LNCaP clone FGC (cell line): ENCODE results near the gene RNF213.
"Not testable (repeated sequence)": the region's sequence is repeated elsewhere in the genome, so short reads cannot be mapped to it uniquely, and the experiment has no call there.

Experiments
- DNase-seq: peaks from one replicate; pipeline ENCODE4 v3.0.0-alpha.2; 2011; ENCODE audit warnings: low read depth
- H3K4me3 ChIP-seq: 2 replicates; pipeline ENCODE4 v1.5.1; 2011; ENCODE audit warnings: mild to moderate bottlenecking, low read depth, low read length, control low read depth
- TF ChIP-seq, protein P1 (sequence below): IDR thresholded peaks from 2 replicates; pipeline ENCODE4 v1.5.1; 2012; ENCODE audit warnings: mild to moderate bottlenecking; ENCODE audit not compliant: control insufficient read depth, insufficient read depth; ENCODE audit errors: extremely low read depth

Gene RNF213

DNA sequence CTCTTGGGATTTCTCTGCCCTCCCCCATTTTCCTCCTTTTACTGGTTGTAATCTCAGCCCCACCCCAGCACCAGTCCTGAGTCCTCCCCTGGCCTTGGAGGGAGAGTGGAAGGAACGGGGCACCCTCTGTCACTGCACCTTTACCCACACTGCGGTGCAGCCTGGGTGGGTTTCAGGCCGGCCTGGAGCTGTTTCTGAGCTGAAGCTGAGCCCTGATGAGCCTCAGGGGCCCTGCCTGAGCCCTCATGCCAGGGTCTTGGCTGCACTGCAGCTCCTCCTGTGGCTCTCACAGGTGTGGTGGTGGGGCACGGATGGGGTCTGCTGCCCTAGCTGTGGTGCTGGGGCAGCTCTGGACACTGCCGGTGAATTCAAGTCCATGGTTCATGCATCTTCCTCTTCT is 34.5 kb downstream of the RNF213 start:
- no peak overlapping the region for H3K4me3 ChIP-seq
- no peak for DNase-seq
- TF ChIP-seq, protein P1, sequence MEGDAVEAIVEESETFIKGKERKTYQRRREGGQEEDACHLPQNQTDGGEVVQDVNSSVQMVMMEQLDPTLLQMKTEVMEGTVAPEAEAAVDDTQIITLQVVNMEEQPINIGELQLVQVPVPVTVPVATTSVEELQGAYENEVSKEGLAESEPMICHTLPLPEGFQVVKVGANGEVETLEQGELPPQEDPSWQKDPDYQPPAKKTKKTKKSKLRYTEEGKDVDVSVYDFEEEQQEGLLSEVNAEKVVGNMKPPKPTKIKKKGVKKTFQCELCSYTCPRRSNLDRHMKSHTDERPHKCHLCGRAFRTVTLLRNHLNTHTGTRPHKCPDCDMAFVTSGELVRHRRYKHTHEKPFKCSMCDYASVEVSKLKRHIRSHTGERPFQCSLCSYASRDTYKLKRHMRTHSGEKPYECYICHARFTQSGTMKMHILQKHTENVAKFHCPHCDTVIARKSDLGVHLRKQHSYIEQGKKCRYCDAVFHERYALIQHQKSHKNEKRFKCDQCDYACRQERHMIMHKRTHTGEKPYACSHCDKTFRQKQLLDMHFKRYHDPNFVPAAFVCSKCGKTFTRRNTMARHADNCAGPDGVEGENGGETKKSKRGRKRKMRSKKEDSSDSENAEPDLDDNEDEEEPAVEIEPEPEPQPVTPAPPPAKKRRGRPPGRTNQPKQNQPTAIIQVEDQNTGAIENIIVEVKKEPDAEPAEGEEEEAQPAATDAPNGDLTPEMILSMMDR: no peak

DNA sequence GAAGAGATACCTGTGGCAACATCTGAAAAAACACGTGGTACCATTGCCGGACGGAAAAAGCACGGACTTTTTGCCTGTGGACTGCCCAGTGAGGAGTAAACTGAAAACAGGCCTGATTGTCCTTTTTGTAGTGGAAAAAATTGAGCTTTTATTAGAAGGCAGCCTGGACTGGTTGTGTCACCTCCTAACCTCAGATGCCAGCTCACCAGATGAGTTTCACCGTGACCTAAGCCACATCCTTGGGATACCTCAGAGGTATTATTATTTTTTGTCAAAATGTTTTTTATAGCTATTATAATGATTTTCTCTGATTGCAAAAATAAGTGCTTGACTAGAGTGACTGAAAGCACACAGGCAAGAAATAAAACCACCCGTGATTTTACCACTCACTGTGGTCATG is 34.9 kb downstream of the RNF213 start:
- no peak for DNase-seq
- H3K4me3 ChIP-seq: no peak overlapping the region
- TF ChIP-seq, protein P1: no peak

DNA sequence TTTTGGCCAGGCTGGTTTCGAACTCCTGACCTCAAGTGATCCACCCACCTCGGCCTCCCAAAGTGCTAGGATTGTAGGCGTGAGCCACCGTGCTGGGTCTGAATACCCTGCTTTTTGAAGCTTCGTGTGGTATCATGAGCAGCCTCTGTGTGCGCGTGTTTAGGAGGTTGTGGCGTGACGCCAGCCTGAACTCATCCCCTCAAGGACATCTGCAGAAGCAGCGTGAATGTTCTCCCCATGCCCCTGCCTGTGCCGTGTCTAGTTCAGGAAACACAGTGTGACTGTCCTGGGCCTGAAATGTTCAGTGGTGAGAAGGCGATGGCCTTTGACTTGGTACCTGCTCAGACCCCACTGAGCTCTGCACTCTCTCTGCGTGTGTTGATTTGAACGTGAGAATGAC is 35.6 kb downstream of the RNF213 start:
- H3K4me3 ChIP-seq: no peak overlapping the region
- TF ChIP-seq, protein P1: no peak
- no peak for DNase-seq

DNA sequence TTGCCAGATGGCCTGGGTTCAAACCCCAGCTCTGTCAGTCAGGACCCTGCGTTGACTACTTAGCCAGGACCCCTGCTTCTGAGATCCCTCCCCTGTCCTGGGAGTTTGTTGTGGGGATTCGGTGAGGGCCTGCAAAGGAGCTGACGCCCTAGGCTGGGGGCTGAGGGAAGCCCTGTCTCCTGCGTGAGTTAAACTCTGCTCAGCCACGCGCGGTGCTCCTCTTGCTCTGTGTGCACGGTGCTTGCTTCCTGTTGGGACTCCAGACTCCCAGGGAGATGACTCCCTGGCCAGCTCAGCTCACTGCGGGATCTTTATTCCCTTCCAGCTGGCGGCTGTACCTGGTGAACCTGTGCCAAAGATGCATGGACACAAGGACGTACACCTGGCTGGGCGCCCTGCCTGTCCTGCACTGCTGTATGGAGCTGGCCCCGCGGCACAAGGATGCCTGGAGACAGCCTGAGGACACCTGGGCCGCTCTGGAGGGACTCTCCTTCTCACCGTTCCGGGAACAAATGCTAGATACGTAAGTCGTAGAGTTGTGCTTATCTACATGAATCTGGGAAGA is 37.4 kb downstream of the RNF213 start:
- TF ChIP-seq, protein P1: no peak
- DNase-seq: peak; percentile 99
- no peak overlapping the region for H3K4me3 ChIP-seq

DNA sequence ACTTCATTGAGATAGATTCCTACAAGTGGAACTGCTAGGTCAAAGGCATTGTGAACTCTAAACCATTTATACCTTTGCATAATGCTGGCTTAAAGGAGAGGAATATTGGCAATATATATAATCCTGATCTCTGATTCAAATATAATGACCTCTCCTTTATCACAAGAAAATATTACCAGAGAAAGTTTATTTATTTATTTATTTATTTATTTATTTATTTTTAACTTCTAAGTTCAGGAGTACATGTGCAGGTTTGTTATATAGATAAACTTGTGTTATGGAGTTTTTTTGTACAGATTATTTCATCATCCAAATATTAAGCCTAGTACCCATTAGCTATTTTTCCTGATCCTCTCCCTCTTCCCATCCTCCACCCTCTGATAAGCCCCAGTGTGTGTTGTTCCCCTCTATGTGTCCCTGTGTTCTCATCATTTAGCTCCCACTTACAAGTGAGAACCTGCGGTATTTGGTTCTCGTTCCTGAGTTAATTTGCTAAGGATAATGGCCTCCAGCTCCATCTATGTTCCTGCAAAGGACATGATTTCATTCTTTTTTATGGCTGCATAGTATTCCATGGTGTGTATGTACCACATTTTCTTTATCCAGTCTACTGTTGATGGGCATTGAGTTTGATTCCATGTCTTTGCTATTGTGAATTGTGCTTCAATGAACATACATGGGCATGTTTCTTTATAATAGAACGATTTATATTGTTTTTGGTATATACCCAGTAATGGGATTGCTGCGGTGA is 38.9 kb downstream of the RNF213 start:
- H3K4me3 ChIP-seq, DNase-seq: not testable (repeated sequence)

DNA sequence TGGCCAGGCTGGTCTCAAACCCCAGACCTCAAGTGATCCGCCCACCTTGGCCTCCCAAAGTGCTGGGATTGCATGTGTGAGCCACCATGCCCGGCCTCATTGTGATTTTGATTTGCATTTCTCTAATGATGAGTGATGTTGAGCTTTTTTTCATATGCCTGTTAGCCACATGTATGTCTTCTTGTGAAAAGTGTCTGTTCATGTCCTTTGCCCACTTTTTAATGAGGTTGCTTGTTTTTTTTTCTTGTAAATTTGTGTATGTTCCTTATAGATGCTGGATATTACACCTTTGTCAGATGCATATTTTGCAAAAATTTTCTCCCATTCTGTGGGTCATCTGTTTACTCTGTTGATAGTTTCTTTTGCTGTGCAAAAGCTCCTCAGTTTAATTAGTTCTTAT is 40.1 kb downstream of the RNF213 start:
- DNase-seq, H3K4me3 ChIP-seq: not testable (repeated sequence)

DNA sequence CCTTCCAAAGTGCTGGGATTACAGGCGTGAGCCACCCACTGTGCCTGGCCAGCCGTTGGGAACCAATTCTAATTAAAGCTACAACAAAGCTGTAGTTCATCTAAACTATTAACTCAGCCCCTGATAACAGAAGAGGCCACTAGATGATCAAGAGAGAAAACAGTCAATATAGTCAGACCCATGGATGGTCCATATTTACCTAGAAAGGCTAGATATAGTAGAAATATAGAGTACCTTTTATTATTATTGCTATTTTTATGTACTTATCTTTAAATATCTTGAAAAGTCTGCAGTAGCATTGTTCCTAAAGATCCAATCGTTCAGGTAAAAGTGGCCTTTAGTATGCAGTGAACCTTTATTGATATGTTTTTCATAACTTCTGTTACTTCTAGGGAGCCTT is 43.2 kb downstream of the RNF213 start:
- no peak for DNase-seq
- H3K4me3 ChIP-seq: no peak overlapping the region
- TF ChIP-seq, protein P1: no peak
